KMS-11 (cell line): Measurements from ENCODE around the gene STH.

ENCODE experiments used
- H2AFZ ChIP-seq: fragments of 200-600 bp; sonication (generic); 2 replicates; pipeline ENCODE4 v1.6.1; 2016; ENCODE audit warnings: antibody characterized with exemption, mixed run types, low read depth
- H3K27ac ChIP-seq: fragments of 200-600 bp; sonication (generic); 2 replicates; pipeline ENCODE4 v1.6.1; 2016; ENCODE audit warnings: mild to moderate bottlenecking, mixed run types
- H3K27me3 ChIP-seq: fragments of 200-600 bp; sonication (generic); 2 replicates; pipeline ENCODE4 v1.6.1; 2017; ENCODE audit warnings: mild to moderate bottlenecking, low read depth, mixed run types, moderate library complexity; ENCODE audit not compliant: insufficient read depth
- H3K36me3 ChIP-seq: fragments of 200-600 bp; sonication (generic); 2 replicates; pipeline ENCODE4 v1.6.1; 2017; ENCODE audit warnings: mild to moderate bottlenecking, mixed run types; ENCODE audit not compliant: insufficient read depth
- H3K4me1 ChIP-seq: fragments of 200-600 bp; sonication (generic); 2 replicates; pipeline ENCODE4 v1.6.1; 2016; ENCODE audit warnings: mild to moderate bottlenecking, low read depth, mixed run types; ENCODE audit not compliant: poor library complexity, severe bottlenecking
- H3K4me2 ChIP-seq: fragments of 200-600 bp; sonication (generic); 2 replicates; pipeline ENCODE4 v1.7.0; 2016; ENCODE audit warnings: mild to moderate bottlenecking, mixed run types
- H3K4me3 ChIP-seq: fragments of 200-600 bp; sonication (generic); IDR thresholded peaks from 2 replicates; pipeline ENCODE4 v1.6.1; 2017; ENCODE audit warnings: low read depth, low read length, mixed read lengths; ENCODE audit not compliant: insufficient read depth
- H3K79me2 ChIP-seq: fragments of 200-600 bp; sonication (generic); 2 replicates; pipeline ENCODE4 v1.6.1; 2016; ENCODE audit warnings: low read depth, mixed run types; ENCODE audit not compliant: insufficient read depth
- H3K9ac ChIP-seq: fragments of 200-600 bp; sonication (generic); 2 replicates; pipeline ENCODE4 v1.6.1; 2016; ENCODE audit warnings: mild to moderate bottlenecking, mixed run types
- H4K20me1 ChIP-seq: fragments of 200-600 bp; sonication (generic); 2 replicates; pipeline ENCODE4 v1.6.1; 2016; ENCODE audit warnings: mild to moderate bottlenecking, mixed run types; ENCODE audit not compliant: insufficient read depth
- TF ChIP-seq, protein P1 (sequence below): fragments of 200-600 bp; sonication (generic); conservative IDR thresholded peaks from 2 replicates; pipeline ENCODE4 v1.6.1; 2017; ENCODE audit warnings: low read depth, mild to moderate bottlenecking, antibody characterized with exemption, low read length, moderate library complexity, mixed read lengths

The STH gene

DNA sequence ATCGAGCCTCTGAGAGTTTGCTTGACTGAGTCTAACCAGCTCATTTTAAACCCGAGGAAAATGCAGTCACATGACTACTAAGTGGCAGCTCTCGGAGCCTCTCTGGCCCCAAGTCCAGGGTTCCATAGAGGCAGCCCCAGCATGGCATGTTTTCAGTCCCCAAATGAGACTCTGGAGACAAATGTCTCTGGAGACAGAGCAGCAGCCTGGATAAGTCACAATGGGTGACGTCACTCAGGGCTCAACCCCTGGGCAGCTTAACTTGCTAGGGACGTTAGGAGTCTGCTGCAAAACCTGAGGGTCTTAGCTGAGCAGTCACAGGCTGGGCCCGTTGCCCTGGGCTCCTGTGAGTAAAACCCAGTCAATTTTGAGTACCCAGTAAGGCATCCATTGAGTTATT is 6.9 kb upstream of the STH start:
- Histone ChIP-seq H3K27me3 (no peaks in the 10 kb centered on the region), H3K79me2 (no peaks in the 10 kb centered on the region), H3K4me3 (no peak overlapping the region), H2AFZ (no peak overlapping the region), H4K20me1 (no peaks in the 10 kb centered on the region), H3K36me3 (no peaks in the 10 kb centered on the region), H3K4me2 (no peak overlapping the region), H3K4me1 (no peaks in the 10 kb centered on the region), H3K27ac (no peak overlapping the region), H3K9ac (no peak overlapping the region)
- TF ChIP-seq, protein P1, sequence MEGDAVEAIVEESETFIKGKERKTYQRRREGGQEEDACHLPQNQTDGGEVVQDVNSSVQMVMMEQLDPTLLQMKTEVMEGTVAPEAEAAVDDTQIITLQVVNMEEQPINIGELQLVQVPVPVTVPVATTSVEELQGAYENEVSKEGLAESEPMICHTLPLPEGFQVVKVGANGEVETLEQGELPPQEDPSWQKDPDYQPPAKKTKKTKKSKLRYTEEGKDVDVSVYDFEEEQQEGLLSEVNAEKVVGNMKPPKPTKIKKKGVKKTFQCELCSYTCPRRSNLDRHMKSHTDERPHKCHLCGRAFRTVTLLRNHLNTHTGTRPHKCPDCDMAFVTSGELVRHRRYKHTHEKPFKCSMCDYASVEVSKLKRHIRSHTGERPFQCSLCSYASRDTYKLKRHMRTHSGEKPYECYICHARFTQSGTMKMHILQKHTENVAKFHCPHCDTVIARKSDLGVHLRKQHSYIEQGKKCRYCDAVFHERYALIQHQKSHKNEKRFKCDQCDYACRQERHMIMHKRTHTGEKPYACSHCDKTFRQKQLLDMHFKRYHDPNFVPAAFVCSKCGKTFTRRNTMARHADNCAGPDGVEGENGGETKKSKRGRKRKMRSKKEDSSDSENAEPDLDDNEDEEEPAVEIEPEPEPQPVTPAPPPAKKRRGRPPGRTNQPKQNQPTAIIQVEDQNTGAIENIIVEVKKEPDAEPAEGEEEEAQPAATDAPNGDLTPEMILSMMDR, result no peak

DNA sequence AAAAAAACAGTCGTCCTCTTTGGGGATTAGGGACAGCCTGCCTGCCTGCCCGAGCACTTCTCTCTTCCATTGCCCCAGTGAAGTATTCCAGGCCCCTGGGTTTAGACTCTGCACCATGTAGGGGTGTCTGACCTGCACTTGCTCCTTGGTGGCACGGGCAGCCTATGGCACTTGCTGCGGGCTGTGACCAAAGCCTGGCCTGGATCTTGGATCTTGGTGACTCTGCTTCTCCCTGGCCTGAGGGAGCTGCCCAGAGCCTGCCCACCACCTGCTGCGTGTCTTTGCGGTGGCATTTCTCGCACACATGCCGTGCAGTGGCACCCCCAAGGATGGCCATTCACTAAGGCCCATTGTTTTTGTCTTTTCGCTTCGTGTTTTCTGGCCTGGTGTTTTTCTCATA is 6.1 kb upstream of the STH start:
- TF ChIP-seq, protein P1, result no peak
- Histone ChIP-seq H3K27ac (no peak overlapping the region), H3K36me3 (no peaks in the 10 kb centered on the region), H3K9ac (no peak overlapping the region), H3K79me2 (no peaks in the 10 kb centered on the region), H2AFZ (no peak overlapping the region), H3K4me1 (no peaks in the 10 kb centered on the region), H4K20me1 (no peaks in the 10 kb centered on the region), H3K27me3 (no peaks in the 10 kb centered on the region), H3K4me3 (no peak overlapping the region), H3K4me2 (no peak overlapping the region)

DNA sequence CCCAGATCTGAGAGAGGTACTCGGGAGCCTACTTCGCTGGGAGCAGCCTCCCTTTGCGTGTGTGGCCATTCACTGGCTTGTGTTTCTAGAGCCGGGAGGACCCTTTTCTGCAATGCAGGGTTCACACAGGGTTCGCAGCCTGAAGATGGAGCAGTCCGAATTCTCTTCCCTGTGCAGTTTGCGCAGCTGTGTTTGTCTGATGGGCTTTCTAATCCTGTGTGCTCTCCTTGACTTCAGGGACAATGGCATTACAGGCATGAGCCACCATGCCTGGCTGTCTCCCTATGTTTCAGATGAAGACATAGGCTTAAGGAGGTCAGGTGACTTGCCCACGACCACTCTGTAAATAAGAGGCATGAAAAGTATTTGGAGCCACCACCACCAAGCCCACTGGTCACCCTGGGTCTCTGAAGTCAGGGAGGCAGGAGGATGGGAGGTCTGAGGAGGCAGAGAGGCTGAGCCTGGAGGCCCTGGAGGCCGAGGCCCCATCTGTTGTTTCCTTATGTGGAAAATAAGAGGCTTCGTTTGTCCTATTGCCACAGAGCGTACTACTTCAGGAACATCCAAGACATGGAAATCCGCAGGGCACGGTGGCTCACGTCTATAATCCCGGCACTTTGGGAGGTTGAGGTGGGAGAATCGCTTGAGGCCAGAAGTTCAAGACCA is 5.0 kb upstream of the STH start:
- Histone ChIP-seq H3K27me3 (no peaks in the 10 kb centered on the region), H3K9ac (no peak overlapping the region), H3K79me2 (no peaks in the 10 kb centered on the region), H2AFZ (no peak overlapping the region), H3K27ac (no peak overlapping the region), H4K20me1 (no peaks in the 10 kb centered on the region), H3K4me3 (no peak overlapping the region), H3K4me2 (no peak overlapping the region), H3K36me3 (no peaks in the 10 kb centered on the region), H3K4me1 (no peaks in the 10 kb centered on the region)
- TF ChIP-seq, protein P1, result no peak

DNA sequence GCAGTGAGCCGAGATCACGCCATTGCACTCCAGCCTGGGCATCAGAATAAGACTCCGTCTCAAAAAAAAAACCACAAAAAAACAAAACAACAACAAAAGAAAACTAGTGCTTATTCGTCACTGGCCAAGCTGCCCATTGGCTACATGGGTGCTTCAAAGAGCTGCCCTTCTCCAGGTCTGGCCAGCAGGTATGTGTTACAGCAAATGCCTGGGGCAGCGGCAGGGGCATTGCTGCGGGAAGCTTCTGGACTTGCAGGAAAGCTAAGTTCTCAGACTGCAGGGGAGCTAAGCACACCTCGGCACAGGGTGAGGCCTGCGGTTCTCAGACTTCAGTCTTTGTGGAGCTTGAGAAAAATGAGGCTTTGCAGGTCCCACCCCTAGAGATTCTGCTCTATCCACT is 4.1 kb upstream of the STH start:
- no peak overlapping the region for H3K4me3 ChIP-seq
- H3K27ac ChIP-seq, result no peak overlapping the region
- H3K4me1 ChIP-seq, result no peaks in the 10 kb centered on the region
- no peaks in the 10 kb centered on the region for H4K20me1 ChIP-seq
- H3K9ac ChIP-seq, result no peak overlapping the region
- H3K79me2 ChIP-seq, result no peaks in the 10 kb centered on the region
- H3K36me3 ChIP-seq, result no peaks in the 10 kb centered on the region
- TF ChIP-seq, protein P1, result no peak
- H3K27me3 ChIP-seq, result no peaks in the 10 kb centered on the region
- H2AFZ ChIP-seq, result no peak overlapping the region
- no peak overlapping the region for H3K4me2 ChIP-seq
